ENCODE results near the gene ITPR1. TPM values are rescaled to one million over a fixed set of nuclear protein-coding genes. Genes with fewer than 3 reads are reported as not detected.

ITPR1 gene
- total and polyA plus RNA-seq, 2 of the 4 experiments (the other 2 are of a cell fraction): 1.8 to 5.7 TPM

GRCh38 chr3:4856564-4856963 is 363.4 kb downstream of the ITPR1 start:
- H3K14ac ChIP-seq (replicated peaks; ENCODE audit: low read depth, low read length): no peak overlapping the region
- no peak overlapping the region for H3K56ac ChIP-seq (ENCODE audit: extremely low read depth, insufficient read depth, low read length)
- no peak overlapping the region for H3K4ac ChIP-seq (ENCODE audit: low read depth, low read length)
- no peak overlapping the region for H3K27ac ChIP-seq (ENCODE audit: insufficient read depth, low read length)
- WGBS, 2 experiments (ENCODE audit: extremely low coverage in 2 of 2, insufficient read length in 1 of 2): 60% methylated on average over 2 of the region's 4 CpGs; no CpG with 5 or more reads in 1 of the 2 experiments
- in situ Hi-C loops (cut with MboI; ENCODE audit: low sequenced_read_pairs): no loop called here
- TF ChIP-seq SMC3 (IDR thresholded peaks at IDR 0.05; ENCODE audit: low read depth, low read length): no peak
- no peak for TF ChIP-seq ELK1 (IDR thresholded peaks at IDR 0.05; ENCODE audit: borderline replicate concordance, low read depth, low read length)
- TF ChIP-seq CEBPB (IDR thresholded peaks at IDR 0.05; ENCODE audit: low read depth, low read length): no peak
- no peak for TF ChIP-seq RFX5 (IDR thresholded peaks at IDR 0.05; ENCODE audit: low read depth, low read length)
- TF ChIP-seq FOS (IDR thresholded peaks at IDR 0.05; ENCODE audit: low read depth, low read length): no peak
- no peak for TF ChIP-seq CTCF (conservative IDR thresholded peaks at IDR 0.05; ENCODE audit: low read depth, low read length)
- no peak for TF ChIP-seq NFE2L2 (IDR thresholded peaks at IDR 0.05; ENCODE audit: low read depth, low read length)
- no peak for TF ChIP-seq MAFK (IDR thresholded peaks at IDR 0.05; ENCODE audit: low read depth, low read length)
- no peak for TF ChIP-seq RCOR1 (IDR thresholded peaks at IDR 0.05; ENCODE audit: insufficient replicate concordance, low read length)
- TF ChIP-seq USF2 (IDR thresholded peaks at IDR 0.05; ENCODE audit: low read depth, low read length): no peak
- H3K36me3 ChIP-seq (ENCODE audit: control insufficient read depth, insufficient read depth, low read length): no peaks in the 10 kb centered on the region
- dilution Hi-C loops (cut with HindIII; ENCODE audit: low sequenced_read_pairs, unreplicated experiment): no loop called here
- CTCF ChIA-PET: no interaction called here
- H3K4me3 ChIP-seq (ENCODE audit: insufficient read depth, low read depth, low read length): no peak overlapping the region
- no peak overlapping the region for H2AK9ac ChIP-seq (replicated peaks; ENCODE audit: low read depth, low read length, poor library complexity)
- intact Hi-C loops (cut with micrococcal nuclease): no loop called here
- no TSS peak for BruUV-seq (replicated peaks)
- no peak overlapping the region for H3K9ac ChIP-seq (ENCODE audit: low read depth, low read length)
- no peak overlapping the region for H4K91ac ChIP-seq (ENCODE audit: insufficient read depth, low read depth, low read length)
- no peaks in the 10 kb centered on the region for H4K20me1 ChIP-seq (ENCODE audit: insufficient read depth, low read length)
- ATAC-seq (ENCODE audit: low read depth): no peak
- no peaks in the 10 kb centered on the region for H3K4me1 ChIP-seq (ENCODE audit: control insufficient read depth, insufficient read depth, low read length)
- H3K23ac ChIP-seq (ENCODE audit: low read depth, low read length): 0 out of 2 replicates have a peak overlapping the region, but pooled peaks have one; percentile 20
- H2BK5ac ChIP-seq (ENCODE audit: low read depth, low read length, poor library complexity, severe bottlenecking): no peak overlapping the region
- peaks cover 4% of the 10 kb centered on the region for H3K9me3 ChIP-seq (ENCODE audit: control insufficient read depth, insufficient read depth, low read length)
- no peak overlapping the region for H2AK5ac ChIP-seq (ENCODE audit: low read depth, low read length)
- H3K9me1 ChIP-seq (ENCODE audit: insufficient read depth, low read length): no peaks in the 10 kb centered on the region
- no peaks in the 10 kb centered on the region for H3K79me1 ChIP-seq (ENCODE audit: low read depth in 1 of 2, low read length in 2 of 2)
- POLR2A ChIA-PET (ENCODE audit: unreplicated experiment): no interaction called here
- H2AFZ ChIP-seq (replicated peaks; ENCODE audit: low read length, poor library complexity): peak overlapping the region; percentile 46
- no peak overlapping the region for H4K5ac ChIP-seq (ENCODE audit: low read depth, low read length)
- H4K8ac ChIP-seq (ENCODE audit: low read depth in 2 of 2, low read length in 2 of 2): no peak overlapping the region
- no peak for DNase-seq
- no peak overlapping the region for H2BK120ac ChIP-seq (ENCODE audit: low read depth, low read length)
- H3K27me3 ChIP-seq (ENCODE audit: control insufficient read depth, insufficient read depth, low read length): no peaks in the 10 kb centered on the region
- no peak overlapping the region for H3K4me2 ChIP-seq (ENCODE audit: low read depth, low read length)
- H2BK15ac ChIP-seq (ENCODE audit: low read depth, low read length): no peak overlapping the region
- no peak overlapping the region for H3K18ac ChIP-seq (ENCODE audit: low read depth, low read length)
- H2BK20ac ChIP-seq (ENCODE audit: low read depth, low read length): no peak overlapping the region
